GM18511 (cell line): Measurements from ENCODE around the gene ITPR1.

ENCODE experiments used
- ATAC-seq: cut with Tn5 transposase; IDR thresholded peaks from one replicate; pipeline ENCODE4 v1.9.1; 2021; ENCODE audit warnings: mild to moderate bottlenecking, moderate library complexity; ENCODE audit not compliant: unreplicated experiment

Gene ITPR1

DNA sequence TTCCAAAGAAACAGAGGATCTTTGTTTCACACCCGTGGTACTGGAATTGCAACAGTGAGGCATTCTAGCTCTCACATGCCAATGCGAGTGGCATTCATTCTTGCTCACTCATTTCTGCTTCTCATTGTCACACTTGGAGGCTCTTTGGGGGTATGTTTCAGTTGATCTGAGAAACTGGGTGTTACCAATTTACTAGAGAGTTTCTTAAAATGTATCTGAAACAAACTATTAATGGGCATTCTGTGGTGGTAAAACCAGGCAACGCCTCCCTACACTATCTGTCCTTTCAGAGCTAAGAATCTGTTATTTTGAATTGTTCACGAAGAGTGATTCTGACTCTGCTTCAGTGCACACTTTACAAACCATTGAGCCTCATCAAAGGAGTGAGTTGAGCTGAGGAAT lies 345.5 kb downstream of the ITPR1 start:
- ATAC-seq = peak; percentile 82

- no peak for ATAC-seq
Observed at GRCh38 chr3:4839278-4839677, 346.1 kb downstream of the ITPR1 start.

GRCh38 chr3:4841225-4841624 lies 348.1 kb downstream of the ITPR1 start:
- ATAC-seq = no peak

DNA sequence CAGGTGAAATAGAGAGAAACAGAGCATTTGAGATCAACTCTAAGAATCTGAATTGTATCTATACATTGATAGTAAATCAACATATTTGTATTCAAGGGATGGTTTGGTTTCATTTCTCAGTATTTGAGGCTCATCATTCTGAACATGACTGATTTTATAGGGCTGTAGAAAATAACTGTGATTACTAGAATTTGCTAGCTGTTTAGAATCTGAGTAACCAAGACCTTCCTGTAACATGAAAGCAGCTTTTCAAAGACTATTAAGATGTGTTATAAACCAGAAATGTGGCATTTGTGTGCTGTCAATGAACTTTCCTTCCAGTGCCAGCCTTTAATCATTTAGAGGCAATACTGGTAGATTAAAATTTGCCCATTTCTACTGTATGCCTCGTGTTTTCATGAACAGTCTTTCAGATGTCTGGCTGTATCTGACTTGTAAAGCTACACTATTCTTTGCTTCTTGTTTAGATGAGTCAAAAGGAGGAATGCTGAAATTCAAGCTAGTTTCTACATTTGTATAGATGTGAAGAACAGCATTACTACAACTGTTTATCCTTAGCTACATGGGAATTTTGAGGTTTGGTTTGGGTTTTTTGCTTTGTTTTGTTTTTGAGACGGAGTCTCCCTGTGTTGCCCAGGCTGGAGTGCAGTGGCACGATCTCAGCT lies 348.8 kb downstream of the ITPR1 start:
- ATAC-seq = no peak

GRCh38 chr3:4843619-4844018 lies 350.5 kb downstream of the ITPR1 start:
- ATAC-seq = no peak

DNA sequence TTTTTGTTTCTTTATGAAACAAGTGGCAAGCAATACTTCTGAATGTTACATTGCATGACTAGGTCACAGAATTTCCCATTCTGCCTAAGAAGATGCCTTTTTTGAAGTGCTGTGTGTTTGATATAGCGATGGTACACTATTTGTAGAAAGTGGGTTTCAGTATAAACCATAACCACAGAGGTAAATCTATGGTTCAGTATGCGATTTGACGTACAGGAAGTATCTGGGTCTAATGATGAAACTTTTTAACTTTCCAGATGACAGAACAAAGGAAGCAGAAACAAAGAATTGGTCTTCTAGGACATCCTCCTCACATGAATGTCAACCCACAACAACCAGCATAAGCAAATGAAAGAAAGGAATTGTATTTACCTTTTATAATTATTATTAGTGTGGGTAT lies 352.7 kb downstream of the ITPR1 start:
- ATAC-seq = peak; percentile 76

GRCh38 chr3:4846543-4846942 lies 353.4 kb downstream of the ITPR1 start:
- no peak for ATAC-seq

DNA sequence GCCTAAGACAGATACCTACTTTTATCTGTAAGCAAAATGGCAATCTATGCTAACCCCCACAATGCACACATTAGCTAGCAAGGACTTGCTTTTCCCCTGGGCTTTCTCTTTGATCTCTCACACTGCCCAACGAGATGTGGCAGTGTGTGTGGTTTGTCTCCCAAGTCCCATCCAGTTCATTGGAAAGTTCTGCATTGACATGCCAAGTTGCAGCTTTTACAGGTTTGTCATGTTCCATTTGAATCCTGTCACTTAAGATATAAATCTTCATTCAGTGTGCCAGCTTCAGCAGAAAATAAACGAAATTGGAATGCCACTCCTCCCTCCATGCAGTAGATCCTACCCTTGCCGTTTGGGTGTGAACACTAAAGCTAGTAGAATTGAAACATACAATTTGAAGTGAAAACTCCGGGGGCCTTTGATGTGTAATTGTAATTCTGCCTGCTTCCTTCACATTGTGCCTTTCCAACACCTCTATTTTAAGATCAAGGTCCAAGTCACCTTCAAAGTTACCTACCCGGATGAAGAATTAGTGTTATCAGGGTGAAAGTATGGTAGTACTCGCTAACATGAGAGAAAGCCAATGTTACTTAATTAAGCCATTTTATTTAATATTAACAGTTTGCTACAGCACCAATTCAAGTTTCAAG lies 355.2 kb downstream of the ITPR1 start:
- ATAC-seq = no peak

DNA sequence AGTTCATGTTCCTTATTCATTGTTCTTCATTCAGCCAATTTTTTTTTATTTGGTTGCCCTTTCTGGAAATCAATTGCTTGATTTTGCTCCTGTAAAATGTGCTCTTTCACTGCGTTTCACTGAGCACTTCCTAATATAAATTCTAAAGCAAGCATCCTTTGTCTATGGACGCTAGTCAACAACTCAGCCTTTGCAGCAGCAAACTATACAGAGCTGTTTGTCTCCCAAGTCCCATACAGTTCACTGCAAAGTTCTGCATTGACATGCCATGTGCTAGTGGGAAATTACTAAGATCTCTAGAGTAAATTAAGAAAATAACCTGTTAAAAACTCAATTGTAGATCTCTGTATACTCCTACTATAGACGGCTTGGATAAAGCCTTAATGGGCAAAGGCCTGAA lies 356.0 kb downstream of the ITPR1 start:
- no peak for ATAC-seq

DNA sequence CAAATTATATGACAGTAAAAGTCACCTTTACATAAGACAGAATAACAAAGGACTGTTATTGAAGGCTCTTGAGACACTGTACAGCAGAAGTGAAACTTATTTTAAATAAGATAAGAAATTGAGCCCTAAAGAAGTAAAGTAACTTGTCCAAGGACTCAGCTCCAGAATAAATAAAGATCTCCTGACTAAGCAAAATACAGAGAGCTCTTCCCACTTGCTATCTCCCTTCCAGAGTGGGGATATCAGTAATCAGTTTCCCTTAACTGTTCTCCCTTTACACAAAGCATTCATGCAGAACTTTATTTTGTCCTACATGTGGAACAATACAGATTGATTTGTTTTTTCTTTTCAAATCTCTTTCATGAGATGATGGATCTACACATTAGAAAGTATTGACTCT lies 356.6 kb downstream of the ITPR1 start:
- no peak for ATAC-seq

DNA sequence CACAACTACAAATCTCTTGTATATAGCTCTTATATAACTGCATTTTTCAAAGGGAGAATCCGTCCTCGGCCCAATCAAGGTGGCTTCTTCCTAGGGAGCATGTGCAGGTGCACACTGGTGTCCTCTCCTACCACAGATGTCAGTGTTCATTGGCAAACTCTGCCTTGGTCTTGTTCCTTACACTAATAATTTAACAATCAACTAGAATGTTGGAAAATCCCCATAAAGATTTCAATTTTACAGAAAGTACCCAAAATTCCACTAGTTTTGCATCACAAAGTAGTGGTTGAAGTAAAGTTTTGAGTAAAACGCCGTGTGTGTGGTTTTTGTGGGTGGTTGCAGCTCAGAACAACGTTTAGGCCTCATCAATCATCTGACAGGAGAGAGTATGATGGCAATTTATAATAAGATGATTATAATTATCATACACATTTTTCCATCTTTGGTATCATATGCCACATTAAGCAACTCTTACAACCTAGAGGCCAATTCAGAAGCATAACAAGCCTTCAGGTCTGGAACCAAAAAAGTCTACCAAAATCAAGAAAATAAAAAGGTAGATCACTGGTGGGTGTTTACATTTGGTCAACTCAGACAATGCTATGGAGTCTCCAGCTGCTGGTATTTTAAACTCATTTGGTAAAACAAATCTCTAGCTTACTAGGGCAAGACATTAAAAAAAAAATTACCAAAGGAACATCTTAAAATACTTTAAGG lies 357.2 kb downstream of the ITPR1 start:
- ATAC-seq = peak; percentile 55

DNA sequence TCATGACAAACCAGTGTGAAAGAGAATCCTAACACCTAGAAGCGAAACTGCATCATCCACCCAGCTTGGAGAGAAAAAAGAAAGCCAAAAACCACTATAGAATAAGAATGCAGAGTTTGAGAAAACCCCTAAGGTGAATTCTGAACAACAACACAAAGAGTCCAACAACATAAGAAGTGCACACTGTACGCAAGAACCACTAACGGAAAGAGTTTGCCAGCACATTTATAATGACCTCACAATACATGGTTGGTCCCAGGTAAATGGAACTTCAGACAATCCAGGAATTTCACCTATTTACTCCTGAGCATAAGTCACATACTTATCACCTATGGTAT lies 357.7 kb downstream of the ITPR1 start:
- peak; percentile 53 for ATAC-seq

DNA sequence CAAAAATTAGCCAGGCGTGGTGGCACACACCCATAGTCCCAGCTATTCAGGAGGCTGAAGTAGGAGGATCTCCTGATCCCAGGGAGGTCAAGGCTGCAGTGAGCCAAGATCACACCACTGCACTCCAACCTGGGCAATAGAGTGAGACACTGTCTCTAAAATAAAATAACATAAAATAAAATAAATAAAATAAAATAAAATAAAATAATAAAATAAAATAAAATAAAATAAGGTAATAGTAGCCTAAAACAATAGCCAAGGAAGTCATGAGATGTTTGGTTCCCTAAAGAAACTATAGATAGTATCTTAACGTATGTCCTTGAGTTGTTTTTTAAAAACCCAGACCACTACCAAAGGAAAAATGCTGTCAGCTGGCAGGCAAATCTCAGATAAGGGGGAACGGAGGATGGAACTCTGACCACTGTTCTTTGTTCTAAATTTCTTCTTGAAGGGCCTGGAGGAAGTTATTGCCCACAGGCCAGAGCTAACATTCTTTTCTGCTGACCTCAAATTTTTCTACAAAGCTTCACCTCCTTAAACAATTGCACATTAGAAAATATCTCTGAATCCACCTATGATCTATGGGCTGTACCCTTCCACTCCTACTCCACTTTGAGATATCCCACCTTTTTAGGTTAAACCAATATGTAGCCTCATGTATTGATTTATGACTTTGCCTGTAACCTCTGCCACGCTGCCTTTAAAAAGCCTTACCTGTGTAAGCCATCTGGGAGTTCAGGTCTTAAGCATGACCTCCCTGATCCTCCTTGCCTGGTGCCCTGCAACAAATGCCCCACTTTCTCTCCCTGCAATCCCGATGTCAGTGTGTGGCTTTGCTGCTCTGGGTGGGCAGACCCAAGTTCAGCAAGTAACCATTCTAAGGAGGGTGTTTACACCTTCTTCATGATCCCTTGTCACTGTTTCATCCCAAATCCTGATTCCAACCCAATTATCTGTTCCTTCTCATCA lies 359.9 kb downstream of the ITPR1 start:
- no peak for ATAC-seq

DNA sequence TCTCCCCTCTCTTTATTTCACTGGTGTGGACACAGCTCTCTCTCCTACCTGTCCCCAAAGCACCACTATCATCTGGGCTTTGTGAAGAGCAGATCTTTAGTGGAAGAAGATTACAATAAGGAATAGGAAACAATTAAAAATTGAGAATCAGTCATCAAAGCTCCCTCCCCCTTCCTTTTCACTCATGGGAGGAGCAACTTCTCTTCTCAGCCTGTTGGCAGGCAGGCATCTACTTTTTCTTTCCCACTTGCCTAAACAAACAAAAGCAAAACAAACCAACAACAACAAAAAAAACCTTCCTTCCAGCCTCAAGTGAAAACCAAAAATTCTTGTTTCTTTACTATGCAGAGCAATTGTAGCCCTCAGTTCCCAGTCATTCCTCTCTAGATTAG lies 360.6 kb downstream of the ITPR1 start:
- ATAC-seq = no peak

GRCh38 chr3:4855676-4856075 lies 362.5 kb downstream of the ITPR1 start:
- ATAC-seq = no peak

DNA sequence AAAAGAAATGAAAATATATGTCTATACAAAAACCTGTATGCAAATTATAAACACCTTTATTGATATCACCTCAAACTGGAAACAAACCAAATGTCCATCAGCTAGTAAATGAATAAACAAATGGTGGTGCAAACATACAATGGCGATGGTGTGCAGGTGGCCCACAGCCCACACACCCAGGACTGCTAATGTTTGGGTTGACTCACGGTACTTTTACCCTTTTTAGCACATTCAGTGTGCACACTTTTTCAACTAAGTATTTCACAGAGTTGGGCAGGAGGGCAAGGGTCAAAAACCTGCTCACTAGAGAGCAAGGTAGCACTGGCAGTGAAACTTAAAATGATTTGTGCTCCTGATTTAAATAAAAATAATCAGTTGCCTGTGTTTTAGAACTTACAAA lies 363.0 kb downstream of the ITPR1 start:
- no peak for ATAC-seq

- no peak for ATAC-seq
Observed at GRCh38 chr3:4856564-4856963, 363.4 kb downstream of the ITPR1 start.

GRCh38 chr3:4856986-4857385 lies 363.8 kb downstream of the ITPR1 start:
- ATAC-seq = no peak

DNA sequence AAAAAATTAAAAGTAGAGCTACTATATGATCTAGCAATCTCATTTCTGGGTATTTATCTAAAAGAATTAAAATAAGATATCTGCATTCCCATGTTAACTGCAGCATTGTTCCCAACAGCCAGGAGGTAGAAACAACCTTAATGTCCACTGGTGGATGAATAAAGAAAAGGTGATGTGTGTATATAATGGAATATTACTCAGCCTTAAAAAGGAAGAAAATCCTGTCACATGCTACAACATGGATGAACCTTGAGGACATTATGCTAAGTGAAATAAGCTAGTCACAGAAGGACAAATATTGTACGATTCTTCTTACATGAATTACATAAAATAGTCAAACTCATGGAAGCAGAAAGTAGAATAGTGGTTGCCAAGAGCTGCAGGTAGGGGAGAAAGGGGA lies 366.6 kb downstream of the ITPR1 start:
- ATAC-seq = no peak

- ATAC-seq = no peak
Observed at GRCh38 chr3:4862973-4863372, 369.8 kb downstream of the ITPR1 start.

- ATAC-seq = no peak
Observed at GRCh38 chr3:4864503-4864902, 371.4 kb downstream of the ITPR1 start.
